HG02970 (cell line): ENCODE data around the gene PARL.
A peak's percentile ranks its signal among the peaks of the same experiment; 100 is the strongest.

ENCODE experiments used
- ATAC-seq: cut with Tn5 transposase; IDR thresholded peaks from one replicate; pipeline ENCODE4 v1.9.1; 2021; ENCODE audit warnings: mild to moderate bottlenecking, moderate library complexity, moderate number of reproducible peaks; ENCODE audit not compliant: unreplicated experiment, low FRiP score

Gene PARL

DNA sequence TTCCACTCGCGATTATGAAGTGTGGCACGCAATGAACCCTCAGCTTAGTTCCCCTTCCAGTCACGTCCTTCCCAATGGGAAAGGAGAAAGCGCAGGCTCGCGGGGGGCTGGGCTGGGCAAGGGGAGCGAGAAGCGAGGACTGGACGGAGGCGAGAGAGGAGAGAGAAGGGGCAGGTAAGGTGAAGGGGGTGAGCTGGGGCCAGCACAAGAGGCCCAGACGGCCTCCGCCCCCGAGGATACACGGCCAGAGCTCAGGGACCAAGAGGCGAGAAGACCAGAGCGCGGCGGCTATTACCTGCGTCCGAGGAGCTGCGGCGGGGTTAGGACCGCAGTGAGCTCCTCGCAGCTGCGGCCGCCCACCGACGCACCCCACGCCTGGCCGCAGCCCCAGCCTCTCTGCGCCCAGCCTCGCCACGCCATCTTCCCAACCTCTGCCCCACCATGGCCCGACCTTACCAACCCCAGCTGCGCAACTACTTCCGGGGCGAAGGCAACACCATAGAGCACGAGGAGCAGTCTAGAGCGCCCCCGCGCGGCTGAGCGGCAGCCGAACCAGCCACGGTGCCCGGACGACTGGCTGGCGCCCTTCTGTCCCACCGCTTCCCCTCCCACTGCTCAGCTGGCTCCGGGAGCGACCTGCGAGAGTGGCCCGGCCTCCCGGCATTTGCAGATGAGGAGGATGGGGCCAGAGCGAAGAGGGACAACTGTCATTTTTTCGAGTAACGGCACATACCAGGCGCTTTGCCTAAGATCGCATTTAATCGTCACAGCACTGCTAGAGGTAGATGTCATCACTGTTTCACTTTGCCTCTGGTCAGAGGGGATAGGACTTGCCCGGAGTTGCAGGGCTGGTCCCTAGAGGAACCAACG lies at the start of gene PARL:
TSS of gene PARL (minus strand) at position 454 of the 870 bp plus-strand sequence. CDS start at position 420, 34 bp downstream.
- ATAC-seq, result peak; percentile 98

DNA sequence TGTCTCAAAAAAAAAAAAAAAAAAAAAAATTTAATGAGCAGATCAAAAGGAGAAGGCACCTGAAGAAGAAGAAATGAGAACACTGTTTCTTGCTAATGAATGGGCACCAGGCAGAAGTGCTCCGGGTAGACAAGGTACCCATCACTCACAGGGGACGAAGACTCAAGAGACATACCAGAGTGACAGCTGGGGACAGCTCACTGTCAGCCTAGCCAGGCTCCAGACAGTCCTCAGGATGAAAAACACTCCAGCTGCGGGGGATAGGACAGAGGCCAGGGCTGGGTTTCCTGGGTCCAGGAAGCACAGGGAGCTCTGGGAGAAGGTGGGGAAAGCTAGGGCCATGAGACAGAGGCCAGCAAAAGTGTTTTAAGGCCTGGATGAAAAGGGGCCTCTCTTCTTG lies 48.5 kb upstream of the PARL start:
- no peak for ATAC-seq

DNA sequence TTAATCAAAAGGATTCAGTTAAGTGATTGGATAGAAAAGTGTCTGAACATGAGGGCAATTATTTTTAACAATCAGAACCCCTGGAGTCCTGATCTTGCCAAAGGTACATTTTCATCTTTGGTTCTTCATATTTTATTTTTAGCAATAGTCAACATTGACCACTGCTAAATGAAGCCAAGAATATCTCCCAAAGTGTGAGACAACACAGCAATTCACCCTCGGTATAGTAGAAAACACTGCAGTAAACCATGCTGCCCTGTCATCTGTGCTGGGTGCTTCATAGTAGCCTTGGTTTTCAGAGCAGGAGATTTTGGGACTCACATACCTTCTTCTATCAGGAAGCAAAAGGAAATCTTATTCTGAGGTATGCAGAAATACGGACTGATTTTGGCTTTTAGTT lies 47.2 kb upstream of the PARL start:
- ATAC-seq, result no peak

- ATAC-seq, result no peak
Measured at GRCh38 chr3:183930086-183930485, 45.4 kb upstream of the PARL start.

GRCh38 chr3:183927059-183927458 lies 42.4 kb upstream of the PARL start:
- ATAC-seq, result no peak

DNA sequence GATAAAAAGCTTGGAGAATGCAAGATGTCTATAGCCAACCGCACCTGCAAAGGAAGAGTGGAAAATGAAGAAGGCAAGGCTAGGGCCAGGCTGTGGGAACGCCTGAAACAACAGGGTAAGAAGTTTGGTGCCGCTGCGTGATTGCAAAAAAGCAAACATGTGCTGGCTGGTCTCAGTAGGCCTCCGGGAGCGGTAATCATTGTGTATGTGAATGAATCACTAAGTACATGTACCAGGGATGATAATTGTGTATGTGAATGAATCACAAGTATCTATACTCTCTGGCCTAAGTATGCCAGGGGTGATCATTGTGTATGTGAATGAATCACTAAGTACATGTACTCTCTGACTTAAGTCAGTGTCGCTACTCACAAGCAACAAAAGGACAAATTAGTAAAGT lies 40.3 kb upstream of the PARL start:
- no peak for ATAC-seq

DNA sequence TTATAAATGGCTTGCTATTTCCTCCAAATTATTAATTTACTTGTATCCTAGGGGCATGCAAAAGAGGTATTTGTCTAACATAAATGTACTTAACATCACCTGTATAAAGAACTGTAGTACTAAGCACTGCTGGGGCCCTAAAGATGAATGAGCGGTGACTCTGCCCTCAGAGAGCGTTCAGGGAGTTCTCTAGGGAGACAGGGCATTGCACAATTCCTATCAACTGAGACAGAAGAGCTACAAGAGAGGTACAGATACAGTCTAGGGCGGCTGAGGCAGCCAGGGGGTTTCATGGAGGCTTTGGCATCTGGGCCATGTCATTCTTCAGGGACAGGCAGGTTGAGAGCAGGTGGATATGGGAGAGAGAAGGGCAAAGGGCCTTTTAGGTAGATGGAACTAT lies 39.9 kb upstream of the PARL start:
- no peak for ATAC-seq

GRCh38 chr3:183922421-183922820 lies 37.7 kb upstream of the PARL start:
- no peak for ATAC-seq

- ATAC-seq, result no peak
Measured at GRCh38 chr3:183921096-183921495, 36.4 kb upstream of the PARL start.

- no peak for ATAC-seq
Measured at GRCh38 chr3:183920416-183920815, 35.7 kb upstream of the PARL start.

DNA sequence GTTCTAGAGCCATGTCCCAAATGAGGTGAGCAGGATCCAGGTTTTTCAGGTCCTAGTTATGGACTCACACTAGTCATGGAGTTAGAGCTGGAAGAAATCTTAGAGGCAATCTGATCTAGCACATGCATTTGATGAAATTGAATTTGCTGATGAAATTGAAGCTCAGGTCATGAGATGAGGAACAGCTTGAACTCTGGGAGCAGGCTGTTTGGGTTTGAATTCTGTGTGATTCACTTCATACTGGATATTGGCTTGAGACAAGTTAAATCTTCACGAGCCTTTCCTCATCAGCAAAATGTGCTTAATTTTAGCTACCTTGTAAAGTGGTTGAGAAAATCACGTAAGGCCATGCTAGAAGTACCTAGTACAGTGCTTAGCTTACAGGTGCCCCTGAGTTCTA lies 33.5 kb upstream of the PARL start:
- ATAC-seq, result no peak

GRCh38 chr3:183917776-183918175 lies 33.1 kb upstream of the PARL start:
- ATAC-seq, result no peak

- ATAC-seq, result no peak
Measured at GRCh38 chr3:183914856-183915255, 30.2 kb upstream of the PARL start.

- ATAC-seq, result no peak
Measured at GRCh38 chr3:183913580-183913920, 28.9 kb upstream of the PARL start.

DNA sequence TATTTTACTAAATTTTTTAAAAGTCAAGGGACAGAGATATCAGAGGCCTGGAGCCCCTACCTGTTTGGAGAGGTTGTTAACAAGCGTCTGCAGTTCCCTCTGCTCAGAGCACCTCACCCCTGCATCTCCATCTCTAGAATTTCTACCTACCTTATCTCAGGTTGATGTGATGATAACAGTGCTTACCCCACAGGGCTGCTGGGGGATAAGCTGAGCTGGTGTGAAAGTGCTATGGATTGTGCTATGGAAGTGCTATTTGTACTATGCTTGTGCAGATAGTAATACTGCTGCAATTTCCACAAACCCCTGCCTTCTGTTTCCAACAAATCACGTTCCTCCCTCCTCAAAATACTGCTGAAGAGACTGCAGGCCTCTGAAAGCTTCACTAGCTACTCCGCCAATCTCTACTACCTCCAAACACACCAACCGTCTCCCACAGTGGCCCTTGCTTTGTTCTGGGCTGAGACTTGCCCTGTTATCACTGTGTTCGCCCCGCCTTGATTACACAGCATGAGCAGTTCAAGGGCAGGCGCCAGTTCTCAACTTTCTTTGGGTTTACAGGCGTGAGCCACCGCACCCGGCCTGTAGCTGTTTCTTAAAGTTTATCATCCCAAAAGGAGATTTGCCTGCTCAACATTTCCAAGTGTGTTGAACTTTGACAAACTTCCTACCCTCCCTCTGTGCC lies 28.4 kb upstream of the PARL start:
- no peak for ATAC-seq

DNA sequence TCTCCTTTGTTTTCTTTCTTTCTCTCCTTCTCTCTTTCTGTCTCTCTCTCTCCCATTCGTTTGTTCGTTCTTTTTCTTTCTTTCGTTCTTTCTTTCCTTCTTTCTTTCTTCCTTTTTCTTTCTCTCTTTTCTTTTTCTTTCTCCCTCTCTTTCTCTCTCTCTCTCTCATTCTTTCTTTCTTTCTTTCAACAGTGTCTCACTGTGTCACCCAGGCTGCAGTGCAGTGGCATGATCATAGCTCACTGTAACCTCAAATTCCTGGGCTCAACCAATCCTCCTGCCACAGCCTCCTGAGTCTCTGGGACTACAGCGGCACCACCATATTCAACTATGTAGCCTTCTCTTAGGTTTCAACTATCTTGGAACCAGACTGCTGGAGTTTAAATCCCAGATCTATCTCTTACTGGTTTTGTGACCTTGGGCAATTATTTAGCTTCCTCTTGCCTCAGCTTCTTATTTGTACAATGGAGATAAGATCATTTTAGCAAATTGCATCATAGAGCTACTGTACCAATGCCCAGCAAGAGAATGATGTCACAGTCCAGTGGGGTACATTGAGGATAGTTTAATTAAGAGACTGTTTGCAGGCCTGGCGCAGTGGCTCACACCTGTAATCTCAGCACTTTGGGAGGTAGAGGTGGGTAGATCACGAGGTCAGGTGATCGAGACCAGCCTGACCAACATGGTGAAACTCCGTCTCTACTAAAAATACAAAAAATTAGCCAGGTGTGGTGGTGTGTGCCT lies 27.3 kb upstream of the PARL start:
- no peak for ATAC-seq

- no peak for ATAC-seq
Measured at GRCh38 chr3:183911087-183911486, 26.4 kb upstream of the PARL start.

DNA sequence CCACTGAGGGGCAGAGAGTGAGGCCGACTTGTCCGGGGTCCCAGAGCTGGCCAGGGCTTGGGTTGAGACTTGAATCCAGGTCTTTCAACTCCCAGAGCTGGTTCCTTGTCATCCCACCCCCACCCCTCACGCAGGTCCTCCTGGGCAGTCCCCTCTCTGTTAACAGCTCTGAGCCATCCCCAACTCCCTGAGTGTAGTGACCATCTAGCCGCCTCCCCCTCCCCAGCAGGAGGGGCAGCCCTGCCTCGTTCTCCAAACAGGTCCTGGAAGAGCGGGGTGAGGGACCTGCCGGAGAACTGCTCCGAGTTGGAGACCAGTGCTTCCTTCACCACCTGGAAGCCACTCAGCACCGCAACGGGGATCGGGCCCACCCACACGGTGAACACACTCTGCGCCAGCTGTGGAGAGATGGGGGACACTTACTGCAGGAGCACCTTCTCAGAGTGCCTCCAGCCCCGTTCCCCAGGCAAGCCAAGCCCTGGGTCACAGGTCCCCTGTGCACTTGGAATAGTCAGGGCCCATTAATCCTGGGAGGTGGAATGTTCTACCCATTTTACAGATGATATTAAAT lies 24.4 kb upstream of the PARL start:
- no peak for ATAC-seq

- no peak for ATAC-seq
Measured at GRCh38 chr3:183907911-183908331, 23.2 kb upstream of the PARL start.

DNA sequence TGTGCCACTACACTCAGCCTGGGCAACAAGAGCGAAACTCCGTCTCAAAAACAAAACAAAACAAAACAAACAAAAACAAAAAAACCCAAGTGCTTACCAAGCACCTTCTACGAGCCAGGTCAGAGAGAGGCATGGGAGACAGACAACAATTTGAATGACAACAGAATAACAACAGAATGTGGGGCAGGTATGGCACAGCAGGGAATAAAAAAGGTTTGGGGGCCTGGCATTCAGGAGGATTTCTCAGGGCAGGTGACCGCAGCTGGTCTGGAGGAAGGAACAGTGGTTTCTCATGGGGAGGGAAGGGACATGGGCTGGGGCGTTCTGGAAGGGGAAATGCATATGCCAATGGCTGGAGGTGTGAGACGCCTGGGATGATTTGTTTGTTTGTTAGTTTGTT lies 22.5 kb upstream of the PARL start:
- ATAC-seq, result no peak
